ENCODE data around the gene DNAJC18. TPM values are rescaled to one million over a fixed set of nuclear protein-coding genes. Genes with fewer than 3 reads are reported as not detected.
A peak's percentile ranks its signal among the peaks of the same experiment; 100 is the strongest.

DNAJC18 gene
- total RNA-seq, 4 donors from 2014 or later, result 9.2 to 11.4 (median 10.7) TPM

- H3K9me3 ChIP-seq, result no peaks in the 10 kb centered on the region
- H3K36me3 ChIP-seq, result no peaks in the 10 kb centered on the region
- 51 to 53% methylated on average over 8 of the region's 8 CpGs for WGBS, 2 donors
- H3K4me3 ChIP-seq, result peak overlapping the region in 2 of 4 donors; percentile 28 to 29
- DNase-seq (ENCODE audit: low spot score in 2 of 2), result no peak
- H3K27me3 ChIP-seq, result no peaks in the 10 kb centered on the region
- H3K4me1 ChIP-seq, result peaks cover 0 to 22% (median 9%) of the 10 kb centered on the region in 4 donors
- TF ChIP-seq CTCF (IDR thresholded peaks at IDR 0.05), result no peak
- no peak for TF ChIP-seq POLR2A (IDR thresholded peaks at IDR 0.05)
- no peak for TF ChIP-seq EP300 (IDR thresholded peaks at IDR 0.05)
- H3K27ac ChIP-seq, result peak overlapping the region in 3 of 4 donors; percentile 42 to 62 (median 43)
Observed at GRCh38 chr5:139385061-139386049, 54.0 kb downstream of the DNAJC18 start.

GRCh38 chr5:139384591-139385051, 54.7 kb downstream of the DNAJC18 start:
- WGBS, 2 donors, result 77 to 85% methylated on average over 9 of the region's 9 CpGs
- Histone ChIP-seq H3K4me1 (peaks cover 0 to 19% (median 9%) of the 10 kb centered on the region in 4 donors), H3K9me3 (no peaks in the 10 kb centered on the region), H3K27ac (peak overlapping the region in 3 of 4 donors; percentile 42 to 62 (median 43)), H3K4me3 (peak overlapping the region in 2 of 4 donors; percentile 28 to 29), H3K36me3 (no peaks in the 10 kb centered on the region), H3K27me3 (no peaks in the 10 kb centered on the region)
- no peak for DNase-seq (ENCODE audit: low spot score in 2 of 2)
- TF ChIP-seq POLR2A (IDR thresholded peaks at IDR 0.05) (no peak), CTCF (IDR thresholded peaks at IDR 0.05) (no peak), EP300 (IDR thresholded peaks at IDR 0.05) (no peak)

- no peak for DNase-seq (ENCODE audit: low spot score in 2 of 2)
- TF ChIP-seq POLR2A (IDR thresholded peaks at IDR 0.05), result no peak
- TF ChIP-seq EP300 (IDR thresholded peaks at IDR 0.05), result no peak
- TF ChIP-seq CTCF (IDR thresholded peaks at IDR 0.05), result no peak
- H3K4me3 ChIP-seq, result no peak overlapping the region
- WGBS, 2 donors, result 73 to 81% methylated on average over 7 of the region's 7 CpGs
- H3K4me1 ChIP-seq, result peaks cover 0 to 19% (median 9%) of the 10 kb centered on the region in 4 donors
- peak overlapping the region in 1 of 4 donors; percentile 50 for H3K27ac ChIP-seq
- no peaks in the 10 kb centered on the region for H3K36me3 ChIP-seq
- H3K27me3 ChIP-seq, result no peaks in the 10 kb centered on the region
- H3K9me3 ChIP-seq, result no peaks in the 10 kb centered on the region
Observed at GRCh38 chr5:139383993-139384590, 55.2 kb downstream of the DNAJC18 start.

- TF ChIP-seq EP300 (IDR thresholded peaks at IDR 0.05), result no peak
- TF ChIP-seq POLR2A (IDR thresholded peaks at IDR 0.05), result no peak
- Histone ChIP-seq H3K4me3 (no peak within 1 kb of the TSS), H3K27ac (peak within 1 kb of the TSS in 1 of 4 donors; percentile 50), H3K4me1 (peaks cover 0 to 19% (median 8%) of the 10 kb centered on the region in 4 donors), H3K36me3 (peaks cover 0 to 5% (median 0%) of the 10 kb centered on the region in 3 donors), H3K27me3 (no peaks in the 10 kb centered on the region), H3K9me3 (no peaks in the 10 kb centered on the region)
- WGBS, 2 donors, result 64 to 67% methylated on average over 10 of the region's 10 CpGs
- DNase-seq (ENCODE audit: low spot score in 2 of 2), result no peak
Observed at GRCh38 chr5:139383275-139383992, 55.9 kb downstream of the DNAJC18 start, which contains the start of gene SLC23A1. TSS of gene SLC23A1 (minus strand) at chr5:139383297. CDS start at chr5:139383253, 44 bp downstream.

- Histone ChIP-seq H3K9me3 (no peaks in the 10 kb centered on the region), H3K4me3 (no peak overlapping the region), H3K27ac (peak overlapping the region in 1 of 4 donors; percentile 32), H3K4me1 (peaks cover 0 to 15% (median 7%) of the 10 kb centered on the region in 4 donors), H3K36me3 (peaks cover 0 to 11% (median 0%) of the 10 kb centered on the region in 3 donors), H3K27me3 (no peaks in the 10 kb centered on the region)
- TF ChIP-seq CTCF (IDR thresholded peaks at IDR 0.05), result no peak
- TF ChIP-seq POLR2A (IDR thresholded peaks at IDR 0.05), result no peak
- DNase-seq (ENCODE audit: low spot score in 2 of 2), result no peak
- 58 to 65% methylated on average over 3 of the region's 3 CpGs for WGBS, 2 donors
Observed at GRCh38 chr5:139382807-139383206, 56.5 kb downstream of the DNAJC18 start.

Measured in tibial nerve (tissue), 4 donors.